ENCODE measurements around the gene DCAF17.
A peak's percentile ranks its signal among the peaks of the same experiment; 100 is the strongest.

The DCAF17 gene, protein sequence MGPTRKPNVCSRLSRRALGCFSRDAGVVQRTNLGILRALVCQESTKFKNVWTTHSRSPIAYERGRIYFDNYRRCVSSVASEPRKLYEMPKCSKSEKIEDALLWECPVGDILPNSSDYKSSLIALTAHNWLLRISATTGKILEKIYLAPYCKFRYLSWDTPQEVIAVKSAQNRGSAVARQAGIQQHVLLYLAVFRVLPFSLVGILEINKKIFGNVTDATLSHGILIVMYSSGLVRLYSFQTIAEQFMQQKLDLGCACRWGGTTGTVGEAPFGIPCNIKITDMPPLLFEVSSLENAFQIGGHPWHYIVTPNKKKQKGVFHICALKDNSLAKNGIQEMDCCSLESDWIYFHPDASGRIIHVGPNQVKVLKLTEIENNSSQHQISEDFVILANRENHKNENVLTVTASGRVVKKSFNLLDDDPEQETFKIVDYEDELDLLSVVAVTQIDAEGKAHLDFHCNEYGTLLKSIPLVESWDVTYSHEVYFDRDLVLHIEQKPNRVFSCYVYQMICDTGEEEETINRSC

DNA sequence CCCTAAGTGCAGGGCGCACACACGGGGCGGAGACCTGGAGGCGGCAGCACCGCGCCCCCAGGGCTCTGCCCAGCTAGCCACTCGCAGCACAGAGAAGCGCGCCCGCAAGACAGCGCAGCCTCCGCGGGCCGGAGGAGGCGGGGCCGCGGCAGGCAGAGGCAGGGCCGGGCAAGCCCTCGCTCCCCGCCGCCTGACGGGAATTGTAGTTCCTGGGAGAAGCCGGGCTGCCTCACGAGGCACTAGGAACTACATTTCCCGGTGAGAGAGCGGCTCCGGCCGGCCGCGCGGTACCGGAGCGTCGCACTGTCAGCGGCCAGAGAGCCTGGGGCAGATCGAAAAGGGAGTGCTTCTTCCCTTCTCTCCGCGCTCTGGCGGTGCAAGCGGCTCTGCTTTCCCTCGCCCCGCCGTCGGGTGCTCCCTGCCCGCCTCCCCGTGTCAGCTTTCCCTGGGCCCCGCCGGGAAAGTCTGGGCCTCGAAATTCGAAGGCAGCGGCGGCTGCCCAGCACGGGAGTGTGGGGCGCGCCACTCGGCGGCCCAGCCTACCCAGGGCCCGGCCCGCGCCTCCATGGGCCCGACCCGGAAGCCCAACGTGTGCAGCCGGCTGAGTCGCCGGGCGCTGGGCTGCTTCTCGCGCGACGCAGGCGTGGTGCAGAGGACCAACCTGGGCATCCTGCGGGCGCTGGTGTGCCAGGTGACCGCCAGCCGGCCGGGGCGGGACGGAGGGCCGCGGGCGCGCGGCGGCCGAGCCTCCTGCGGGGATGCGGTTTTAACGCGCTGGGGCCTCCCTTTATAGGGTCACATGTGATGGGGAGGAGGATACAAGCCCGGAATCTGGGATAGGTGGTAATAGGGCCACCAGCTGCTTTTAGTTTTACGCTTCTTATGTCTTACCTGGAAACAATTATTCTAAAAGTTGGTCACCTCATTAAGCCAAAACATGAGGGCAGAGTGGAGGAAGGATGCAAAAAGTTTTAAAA lies at the start of gene DCAF17:
TSS of gene DCAF17 (plus strand) at position 214 of the 977 bp plus-strand sequence. CDS start at position 566, 352 bp downstream.
- peak; percentile 97 for DNase-seq (ENCODE audit: low spot score)

DNA sequence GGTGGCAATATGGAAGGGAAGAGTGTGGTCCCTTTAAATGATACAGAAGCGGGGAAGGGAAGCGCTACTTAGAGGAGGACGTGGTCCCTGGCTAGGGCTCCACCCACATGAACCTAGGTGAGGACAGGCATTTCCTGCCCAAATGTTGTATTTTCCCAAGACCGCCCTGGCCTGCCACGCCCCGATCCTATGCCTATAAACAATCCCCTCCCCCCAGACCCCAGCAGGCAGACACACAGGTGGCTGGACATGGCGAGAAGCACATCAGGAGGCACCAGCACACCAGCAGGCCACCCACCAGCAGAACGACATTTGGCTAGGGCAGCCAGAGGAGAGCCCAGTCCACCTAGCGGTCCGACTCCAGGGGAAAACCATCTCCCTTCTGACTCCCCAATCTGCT lies 47.4 kb upstream of the DCAF17 start:
- DNase-seq (ENCODE audit: low spot score) = no peak

DNA sequence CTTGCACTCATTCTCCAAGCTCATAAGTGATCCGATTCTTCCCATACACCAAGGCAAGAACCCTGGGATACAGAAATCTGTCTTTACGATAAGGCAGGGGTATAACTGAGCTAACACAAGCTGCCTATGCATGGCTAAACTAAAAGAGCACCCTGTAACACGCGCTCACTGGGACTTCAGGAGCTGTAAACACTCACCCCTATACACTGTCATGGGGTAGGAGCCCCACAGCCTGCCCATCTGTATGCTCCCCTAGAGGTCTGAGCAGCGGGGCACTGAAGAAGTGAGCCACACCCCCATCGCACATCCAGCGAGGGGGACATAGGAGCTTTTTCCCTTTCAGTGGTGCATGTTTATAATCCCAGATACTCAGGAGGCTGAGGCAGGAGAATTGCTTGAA lies 47.0 kb upstream of the DCAF17 start:
- DNase-seq (ENCODE audit: low spot score) = no peak

DNA sequence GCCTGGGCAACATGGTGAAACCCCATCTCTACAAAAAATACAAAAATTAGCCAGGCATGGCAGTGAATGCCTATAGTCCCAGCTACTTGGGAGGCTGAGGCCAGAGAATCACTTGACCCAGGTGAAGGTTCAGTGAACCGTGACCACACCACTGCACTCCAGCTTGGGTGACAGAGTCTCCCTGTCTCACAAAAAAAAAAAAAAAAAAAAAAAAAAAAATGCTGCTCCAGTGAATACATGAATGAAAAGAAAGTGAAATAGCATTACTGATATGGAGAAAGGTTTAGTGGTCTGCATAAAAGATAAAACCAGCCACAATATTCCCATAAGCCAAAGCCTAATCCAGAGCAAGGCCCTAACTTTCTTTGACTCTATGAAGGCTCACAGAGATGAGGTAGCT lies 44.7 kb upstream of the DCAF17 start:
- no peak for DNase-seq (ENCODE audit: low spot score)

DNA sequence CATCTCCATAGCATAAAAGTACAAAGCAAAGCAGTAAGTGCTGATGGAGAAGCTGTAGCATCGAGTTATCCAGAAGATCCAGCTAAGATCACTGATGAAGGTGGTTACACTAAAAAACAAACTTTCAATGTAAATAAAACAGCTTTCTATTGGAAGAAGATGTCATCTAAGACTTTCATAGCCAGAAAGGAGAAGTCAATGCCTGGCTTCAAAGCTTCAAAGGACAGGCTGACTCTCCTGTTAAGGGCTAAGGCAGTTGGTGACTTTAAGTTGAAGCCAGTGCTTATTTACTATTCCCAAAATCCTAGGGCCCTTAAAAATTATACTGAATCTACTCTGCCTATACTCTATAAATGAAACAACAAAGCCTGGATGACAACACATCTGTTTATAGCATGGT lies 44.2 kb upstream of the DCAF17 start:
- no peak for DNase-seq (ENCODE audit: low spot score)

DNA sequence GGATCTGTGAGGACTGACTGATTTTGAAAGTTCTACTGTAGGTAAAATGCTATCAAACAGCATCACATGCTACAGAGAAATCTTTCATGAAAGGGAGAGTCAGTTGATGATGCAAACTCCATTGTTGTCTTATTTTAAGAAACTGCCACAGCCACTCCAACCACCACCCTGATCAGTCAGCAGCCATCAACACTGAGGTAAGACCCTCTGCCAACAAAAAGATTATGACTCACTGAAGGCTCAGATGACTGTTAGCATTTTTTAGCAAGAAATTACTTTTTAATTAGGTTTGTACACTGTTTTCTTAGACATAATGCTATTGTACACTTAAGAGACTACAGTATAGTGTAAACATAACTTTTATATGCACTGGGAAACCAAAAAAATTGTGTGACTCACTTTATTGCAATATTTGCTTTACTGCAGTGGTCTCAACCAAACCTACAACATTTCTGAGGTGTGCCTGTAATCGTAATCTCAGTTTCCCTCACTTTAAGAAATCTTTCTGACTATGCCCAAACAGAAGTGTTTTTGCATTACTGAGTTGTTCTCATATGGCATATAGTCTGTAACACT lies 43.0 kb upstream of the DCAF17 start:
- no peak for DNase-seq (ENCODE audit: low spot score)

DNA sequence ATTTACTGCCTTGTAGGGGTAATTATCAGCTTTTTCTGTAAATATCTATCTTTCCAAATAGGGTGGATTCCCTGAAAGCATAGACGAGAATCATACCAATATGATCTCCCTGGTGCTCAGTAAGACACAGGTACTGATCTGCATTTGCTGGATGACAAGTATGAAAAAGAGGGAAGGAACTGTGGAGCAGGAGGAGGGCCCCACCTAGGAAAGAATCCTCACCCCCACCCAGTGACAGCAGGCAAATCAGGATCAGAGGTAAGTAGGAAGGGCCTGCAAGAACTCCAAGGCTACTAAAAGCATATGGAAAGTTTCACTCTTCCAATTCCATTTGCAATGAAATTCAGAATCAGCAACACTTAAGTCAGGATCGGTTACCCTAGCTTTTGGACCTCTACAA lies 42.5 kb upstream of the DCAF17 start:
- no peak for DNase-seq (ENCODE audit: low spot score)

DNA sequence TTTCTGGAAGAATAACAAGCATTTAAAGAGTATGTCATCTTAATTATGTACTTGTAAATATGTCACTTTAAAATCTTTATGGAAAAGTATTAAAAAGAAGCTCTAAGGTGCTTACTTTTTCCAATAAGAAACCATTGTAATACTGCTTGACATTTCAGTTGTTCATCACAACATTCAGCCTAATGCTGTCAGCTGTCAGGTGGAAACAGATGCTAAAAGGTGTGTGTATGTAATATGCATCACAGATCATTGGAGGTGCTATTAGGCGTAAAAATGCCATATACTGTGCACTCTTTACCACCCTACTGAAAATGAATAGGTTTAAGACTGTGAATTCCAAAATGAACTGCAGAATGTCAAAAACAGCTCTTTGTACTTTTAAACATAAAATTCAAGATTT lies 40.5 kb upstream of the DCAF17 start:
- no peak for DNase-seq (ENCODE audit: low spot score)

DNA sequence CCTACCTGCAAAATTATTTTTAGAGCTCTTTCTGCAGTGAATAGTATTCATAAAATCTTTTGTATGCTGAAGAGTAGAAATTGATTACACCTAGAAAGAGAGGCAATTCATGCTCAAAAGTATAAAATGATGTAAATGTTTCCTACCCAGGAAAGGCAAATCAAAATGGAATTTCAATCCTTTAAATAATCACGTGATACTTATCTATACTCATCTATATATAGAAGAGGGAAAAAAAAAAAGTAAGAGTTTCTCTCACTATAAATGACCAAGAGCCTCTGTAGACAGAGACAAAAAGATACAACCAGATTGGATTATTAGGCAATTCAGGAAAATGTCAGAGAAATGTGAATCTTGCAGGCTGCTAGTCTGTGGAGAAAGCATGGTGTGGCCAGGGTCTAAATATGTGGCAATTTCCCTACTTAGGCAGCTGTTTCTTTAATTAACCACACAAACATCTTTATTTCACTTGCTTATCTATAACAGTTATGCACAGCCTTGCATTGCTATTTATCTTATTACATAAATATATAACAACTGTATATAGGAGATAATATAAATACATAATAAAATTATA lies 39.8 kb upstream of the DCAF17 start:
- no peak for DNase-seq (ENCODE audit: low spot score)

DNA sequence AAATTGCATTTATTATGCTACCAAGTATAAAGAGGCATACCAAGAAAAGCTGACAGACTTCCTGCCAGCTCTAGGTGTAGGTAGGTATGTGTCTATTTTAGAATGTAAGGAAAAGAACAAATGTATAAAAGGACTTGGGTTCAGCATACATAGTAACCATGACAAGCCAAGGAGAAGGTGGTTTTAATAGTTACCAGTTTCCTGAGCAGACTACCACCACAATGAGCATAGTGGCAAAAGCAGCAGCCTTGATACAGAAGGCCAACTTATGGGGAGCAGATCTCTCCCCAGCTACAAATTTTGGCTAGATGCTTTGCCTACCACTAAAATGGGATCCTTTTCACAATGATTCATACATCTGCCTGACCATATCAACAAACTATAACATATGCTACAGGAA lies 34.7 kb upstream of the DCAF17 start:
- no peak for DNase-seq (ENCODE audit: low spot score)

DNA sequence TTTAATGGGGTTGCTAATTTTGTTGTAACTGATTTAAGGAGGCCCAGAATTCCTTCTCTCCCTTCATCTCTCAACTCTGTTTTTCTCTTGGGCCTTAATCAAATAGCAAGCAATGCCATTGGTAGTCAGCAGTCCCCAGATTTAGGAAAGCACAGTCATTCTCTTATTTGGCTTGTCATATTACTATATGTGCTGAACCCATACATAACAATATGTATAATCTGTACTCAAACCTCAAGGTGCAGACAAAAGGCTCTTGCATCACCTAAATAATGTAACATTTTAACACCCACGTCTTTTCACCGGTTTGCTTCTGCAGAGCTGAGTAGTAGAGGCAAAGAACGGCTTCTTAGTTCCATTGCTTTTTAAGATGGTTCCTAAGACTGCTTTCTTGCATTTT lies 33.6 kb upstream of the DCAF17 start:
- no peak for DNase-seq (ENCODE audit: low spot score)

DNA sequence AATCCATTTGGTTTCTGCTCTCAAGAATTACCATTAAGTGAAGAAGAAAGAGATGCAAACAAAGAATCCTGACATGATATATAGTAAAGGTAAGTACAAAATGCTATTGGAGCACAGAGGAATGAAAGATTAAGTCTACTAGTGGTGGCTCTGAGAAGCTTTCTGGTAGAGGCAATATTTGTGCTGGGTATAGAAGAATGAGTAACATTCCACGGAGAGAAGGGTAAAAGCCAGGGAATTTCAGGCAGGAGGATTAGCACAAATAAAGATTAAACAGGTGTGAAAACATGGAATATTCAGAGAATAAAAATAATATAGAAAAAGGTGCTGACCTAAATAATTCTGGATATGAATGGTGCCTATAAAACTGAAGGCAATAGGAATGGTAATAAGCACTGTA lies 32.1 kb upstream of the DCAF17 start:
- no peak for DNase-seq (ENCODE audit: low spot score)

DNA sequence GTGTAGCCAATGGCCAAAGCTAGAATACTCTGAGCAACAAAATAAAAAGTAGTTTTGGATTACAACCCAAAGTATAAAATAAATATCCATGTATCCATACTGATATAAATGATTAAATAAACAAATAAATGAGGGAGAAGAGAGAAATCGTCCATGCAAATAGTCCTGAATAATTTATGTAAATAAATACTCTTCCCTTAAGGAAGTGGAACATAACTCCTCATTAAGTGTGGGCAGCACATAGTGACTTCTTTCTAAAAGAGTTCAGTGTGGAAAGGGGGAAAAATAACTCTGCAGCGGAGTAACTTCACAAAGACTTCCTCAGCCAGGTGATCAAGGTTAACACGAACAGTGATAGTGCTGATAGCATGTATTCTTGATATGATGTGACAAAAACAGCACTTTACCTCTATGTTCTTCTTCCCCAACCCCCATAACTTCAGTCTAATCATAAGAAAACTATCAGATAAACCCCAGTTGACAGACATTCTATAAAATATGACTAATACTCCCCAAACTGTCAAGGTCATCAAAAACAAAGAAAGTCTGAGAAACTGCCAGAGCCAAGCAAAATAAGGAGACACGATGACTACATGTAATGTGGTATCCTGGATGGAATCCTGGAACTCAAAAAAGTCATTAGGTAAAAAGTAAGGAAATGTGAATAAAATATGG lies 31.0 kb upstream of the DCAF17 start:
- DNase-seq (ENCODE audit: low spot score) = no peak

DNA sequence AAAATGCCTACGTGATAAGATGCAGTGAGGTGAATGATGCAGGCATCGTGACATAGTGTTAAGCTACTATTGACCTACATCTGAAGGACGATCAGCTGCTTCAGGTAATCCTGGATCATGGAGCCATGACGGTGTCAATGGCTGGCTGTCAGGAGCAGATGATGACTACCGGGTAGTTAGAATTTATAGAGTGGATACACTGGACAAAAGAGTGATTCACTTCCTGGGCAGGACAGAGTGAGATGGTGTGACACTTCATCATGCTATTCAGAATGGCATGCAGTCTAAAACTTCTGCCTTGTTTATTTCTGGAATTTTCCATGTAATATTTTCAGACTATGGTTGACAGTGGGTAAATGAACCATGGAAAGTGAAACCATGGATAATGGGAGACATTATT lies 29.8 kb upstream of the DCAF17 start:
- DNase-seq (ENCODE audit: low spot score) = no peak

DNA sequence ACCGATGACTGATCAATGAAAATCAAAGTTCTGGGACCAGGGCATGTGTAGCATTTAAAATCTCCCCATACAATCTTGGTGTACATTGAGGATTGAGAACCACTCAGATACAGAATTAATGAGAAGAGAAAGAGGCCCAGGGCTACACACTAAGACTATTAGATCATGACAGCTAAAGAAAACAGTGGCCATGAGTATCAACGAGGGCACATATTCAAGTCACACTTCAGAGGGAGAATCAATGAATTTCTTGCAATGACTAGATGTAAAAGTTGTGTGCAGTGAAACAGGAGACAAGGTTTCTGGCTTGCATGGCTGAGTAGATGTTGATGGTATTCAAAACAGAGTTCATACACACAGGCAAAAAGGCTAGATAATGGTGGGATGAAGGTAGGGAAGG lies 29.3 kb upstream of the DCAF17 start:
- no peak for DNase-seq (ENCODE audit: low spot score)

DNA sequence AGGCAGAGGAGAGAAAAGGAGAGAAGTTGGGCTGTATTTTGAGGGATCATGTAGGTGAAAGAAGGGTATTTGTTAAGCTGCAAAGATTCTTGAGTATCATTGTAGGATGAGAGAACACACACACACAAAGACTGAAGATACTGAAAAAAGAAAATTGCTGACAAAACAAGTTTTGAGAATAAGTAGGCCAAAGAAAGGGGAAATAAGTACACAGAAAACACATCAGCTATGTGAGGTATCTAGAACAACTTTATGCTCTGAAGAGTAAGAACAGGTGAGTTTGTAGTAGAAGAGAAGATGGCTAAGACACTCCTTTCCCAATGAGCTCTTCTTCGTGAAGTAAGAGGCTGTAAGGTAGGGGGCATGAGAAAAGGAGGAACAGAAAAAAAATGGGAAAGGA lies 28.5 kb upstream of the DCAF17 start:
- no peak for DNase-seq (ENCODE audit: low spot score)

DNA sequence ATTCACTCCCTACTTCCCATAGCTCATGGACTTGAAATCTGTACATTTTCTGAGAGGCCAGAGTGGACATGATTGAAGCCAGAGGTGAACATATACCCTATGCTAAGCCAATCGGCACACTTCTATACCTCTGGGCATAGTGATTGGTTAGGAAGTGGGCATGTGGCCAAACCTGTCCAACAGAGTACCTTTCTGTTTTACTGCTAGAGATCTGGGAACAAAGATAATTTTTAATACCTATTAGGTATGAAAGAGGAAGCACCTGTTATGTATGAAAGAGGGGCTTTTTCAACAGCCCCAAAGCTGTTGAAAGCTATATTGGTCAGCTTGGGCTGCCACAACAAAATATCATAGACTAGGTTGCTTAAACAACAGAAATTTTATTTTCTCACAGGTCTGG lies 28.0 kb upstream of the DCAF17 start:
- DNase-seq (ENCODE audit: low spot score) = no peak

DNA sequence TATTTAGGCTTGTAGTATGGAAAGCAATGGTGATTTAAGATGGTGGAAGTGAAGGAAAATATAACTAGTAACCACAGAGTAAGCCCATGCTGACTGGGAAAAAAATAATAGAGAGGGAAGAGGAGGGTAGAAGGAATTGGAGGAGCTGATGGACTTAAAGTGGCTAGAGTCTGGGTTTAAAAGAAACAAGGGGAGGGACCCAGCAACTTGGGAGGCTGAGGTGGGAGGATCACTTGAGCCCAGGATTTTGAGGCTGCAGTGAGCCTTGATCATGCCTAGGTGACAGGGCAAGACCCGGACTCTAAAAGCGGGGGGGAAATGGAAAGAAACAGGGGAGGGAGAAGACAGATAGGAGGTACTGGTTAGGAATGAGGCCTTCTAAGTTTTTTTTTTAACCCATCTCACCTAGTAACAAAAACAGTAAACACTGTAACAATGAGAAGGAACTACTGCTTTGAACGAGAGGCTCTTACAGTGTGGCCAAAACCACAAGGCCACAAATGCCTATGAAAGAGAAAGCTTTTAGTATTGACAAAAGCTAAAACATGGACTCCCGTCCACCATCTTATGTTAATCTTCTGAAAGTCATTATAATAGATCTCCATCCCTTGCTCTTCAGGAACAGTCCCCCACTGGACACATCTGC lies 26.9 kb upstream of the DCAF17 start:
- DNase-seq (ENCODE audit: low spot score) = no peak

DNA sequence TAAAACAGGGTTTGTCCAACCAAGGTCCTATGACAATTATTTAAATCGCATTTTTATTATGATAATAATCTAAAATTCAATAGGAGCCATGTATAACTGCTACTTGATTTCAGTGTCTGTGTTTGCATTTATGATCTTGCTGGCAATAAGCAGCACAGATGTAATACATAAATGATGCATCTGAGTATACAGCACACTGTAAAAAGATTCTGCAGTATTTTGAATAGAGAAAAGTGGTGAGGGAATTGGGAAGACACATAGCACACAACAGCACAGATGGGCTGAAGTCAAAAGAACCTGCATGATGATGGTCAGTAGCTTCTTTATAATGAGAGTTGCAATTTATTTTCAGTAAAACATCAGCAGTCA lies 26.4 kb upstream of the DCAF17 start:
- no peak for DNase-seq (ENCODE audit: low spot score)

DNA sequence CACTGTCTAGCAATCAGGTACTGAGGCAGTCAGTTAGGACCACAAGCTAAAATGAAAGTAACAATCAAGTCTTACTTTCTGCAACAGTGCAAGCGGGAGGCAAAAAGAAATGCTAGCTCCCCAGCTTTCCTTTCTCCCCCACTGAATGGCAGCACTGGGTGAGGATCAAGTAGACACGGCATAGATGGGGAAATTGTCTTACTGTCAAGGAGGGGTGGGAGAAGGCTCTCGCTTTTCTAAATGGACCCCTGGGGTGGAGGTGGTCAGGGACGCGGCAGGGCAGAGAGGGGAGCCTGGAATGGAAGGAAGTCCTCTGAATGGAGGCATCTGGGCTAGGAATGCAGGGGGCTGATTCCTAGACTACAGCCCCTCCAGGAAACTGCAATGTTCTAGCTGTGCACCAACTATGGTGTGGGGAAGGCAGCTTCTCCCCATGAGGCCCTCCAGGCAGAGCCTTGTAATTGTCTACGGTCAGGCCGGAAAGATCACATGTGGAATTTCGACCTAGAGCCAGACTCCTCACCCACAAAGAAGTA lies 24.5 kb upstream of the DCAF17 start:
- no peak for DNase-seq (ENCODE audit: low spot score)

DNA sequence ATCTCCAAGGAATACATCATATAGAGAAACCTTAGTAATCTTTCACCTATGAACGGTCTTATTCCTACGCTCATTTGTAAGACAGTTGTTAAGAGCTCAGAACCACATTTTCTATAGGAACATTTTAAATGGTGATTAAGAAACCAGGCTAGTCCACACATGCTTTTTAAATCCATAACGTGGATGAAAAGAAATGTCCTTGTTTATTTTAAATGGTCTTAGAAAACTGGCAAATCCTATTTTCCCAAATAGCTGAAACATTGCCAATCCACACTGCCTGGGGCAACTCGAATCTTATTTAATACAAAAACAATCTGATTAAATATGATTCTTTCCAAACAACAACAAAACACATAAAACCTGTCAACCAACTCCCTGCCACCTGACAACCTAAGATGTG lies 23.9 kb upstream of the DCAF17 start:
- no peak for DNase-seq (ENCODE audit: low spot score)

Measured in globus pallidus (tissue), 1 donor.